IPS DF 4.7 (cell line): ENCODE data around the gene VSTM1.
"Not testable (repeated sequence)": the region's sequence is repeated elsewhere in the genome, so short reads cannot be mapped to it uniquely, and the experiment has no call there.

ENCODE experiments used
- DNase-seq: peaks from one replicate; pipeline ENCODE4 v3.0.0-alpha.2; 2013; ENCODE audit warnings: low spot score; ENCODE audit errors: extremely low read depth

The VSTM1 gene

GRCh38 chr19:54073829-54074228 lies 10.1 kb upstream of the VSTM1 start:
- no peak for DNase-seq

- no peak for DNase-seq
Observed at GRCh38 chr19:54069470-54069869, 5.8 kb upstream of the VSTM1 start.

GRCh38 chr19:54062643-54063042 lies 1.1 kb downstream of the VSTM1 start:
- no peak for DNase-seq

- DNase-seq: no peak
Observed at GRCh38 chr19:54047616-54048015, 16.1 kb downstream of the VSTM1 start.

- DNase-seq: no peak
Observed at GRCh38 chr19:54045771-54046170, 17.9 kb downstream of the VSTM1 start.

- DNase-seq: no peak
Observed at GRCh38 chr19:54042989-54043388, 20.7 kb downstream of the VSTM1 start.

- no peak for DNase-seq
Observed at GRCh38 chr19:54041969-54042606, 21.6 kb downstream of the VSTM1 start.

GRCh38 chr19:54040003-54040402 lies 23.7 kb downstream of the VSTM1 start:
- no peak for DNase-seq

GRCh38 chr19:54036542-54036941 lies 27.2 kb downstream of the VSTM1 start:
- not testable (repeated sequence) for DNase-seq

- DNase-seq: no peak
Observed at GRCh38 chr19:54035215-54036178, 28.2 kb downstream of the VSTM1 start.

GRCh38 chr19:54030895-54031586 lies 32.7 kb downstream of the VSTM1 start:
- no peak for DNase-seq

- DNase-seq: no peak
Observed at GRCh38 chr19:54029930-54030490, 33.7 kb downstream of the VSTM1 start.

GRCh38 chr19:54029301-54029700 lies 34.4 kb downstream of the VSTM1 start:
- DNase-seq: no peak

- DNase-seq: no peak
Observed at GRCh38 chr19:54026656-54027055, 37.0 kb downstream of the VSTM1 start.

GRCh38 chr19:54024660-54025059 lies 39.0 kb downstream of the VSTM1 start:
- DNase-seq: no peak

GRCh38 chr19:54023191-54023590 lies 40.5 kb downstream of the VSTM1 start:
- no peak for DNase-seq

- DNase-seq: no peak
Observed at GRCh38 chr19:54021932-54022331, 41.8 kb downstream of the VSTM1 start.

- no peak for DNase-seq
Observed at GRCh38 chr19:54021363-54021762, 42.3 kb downstream of the VSTM1 start.

- DNase-seq: no peak
Observed at GRCh38 chr19:54017261-54017660, 46.4 kb downstream of the VSTM1 start.

- DNase-seq: no peak
Observed at GRCh38 chr19:54014920-54015560, 48.7 kb downstream of the VSTM1 start.

- DNase-seq: no peak
Observed at GRCh38 chr19:54013866-54014265, 49.8 kb downstream of the VSTM1 start.
